Measurements from ENCODE around the gene VSX1.

GRCh38 chr20:25070821-25071473, 11.0 kb downstream of the VSX1 start:
- TF ChIP-seq CTCF (IDR thresholded peaks at IDR 0.05; ENCODE audit: low read depth, low read length, missing input control) (no peak), NR2F2 (IDR thresholded peaks at IDR 0.05) (no peak), JUND (IDR thresholded peaks at IDR 0.05) (no peak), YY1 (IDR thresholded peaks at IDR 0.05) (no peak), RAD21 (IDR thresholded peaks at IDR 0.05) (no peak), GABPA (IDR thresholded peaks at IDR 0.05 in 1 of 2, conservative IDR thresholded peaks at IDR 0.05 in 1 of 2) (no peak), ATF3 (IDR thresholded peaks at IDR 0.05) (no peak), TAF1 (conservative IDR thresholded peaks at IDR 0.05) (no peak), RXRA (IDR thresholded peaks at IDR 0.05) (no peak)
- TF ChIP-seq, protein P1, sequence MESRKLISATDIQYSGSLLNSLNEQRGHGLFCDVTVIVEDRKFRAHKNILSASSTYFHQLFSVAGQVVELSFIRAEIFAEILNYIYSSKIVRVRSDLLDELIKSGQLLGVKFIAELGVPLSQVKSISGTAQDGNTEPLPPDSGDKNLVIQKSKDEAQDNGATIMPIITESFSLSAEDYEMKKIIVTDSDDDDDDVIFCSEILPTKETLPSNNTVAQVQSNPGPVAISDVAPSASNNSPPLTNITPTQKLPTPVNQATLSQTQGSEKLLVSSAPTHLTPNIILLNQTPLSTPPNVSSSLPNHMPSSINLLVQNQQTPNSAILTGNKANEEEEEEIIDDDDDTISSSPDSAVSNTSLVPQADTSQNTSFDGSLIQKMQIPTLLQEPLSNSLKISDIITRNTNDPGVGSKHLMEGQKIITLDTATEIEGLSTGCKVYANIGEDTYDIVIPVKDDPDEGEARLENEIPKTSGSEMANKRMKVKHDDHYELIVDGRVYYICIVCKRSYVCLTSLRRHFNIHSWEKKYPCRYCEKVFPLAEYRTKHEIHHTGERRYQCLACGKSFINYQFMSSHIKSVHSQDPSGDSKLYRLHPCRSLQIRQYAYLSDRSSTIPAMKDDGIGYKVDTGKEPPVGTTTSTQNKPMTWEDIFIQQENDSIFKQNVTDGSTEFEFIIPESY (IDR thresholded peaks at IDR 0.05), result no peak
- TF ChIP-seq, protein P2, sequence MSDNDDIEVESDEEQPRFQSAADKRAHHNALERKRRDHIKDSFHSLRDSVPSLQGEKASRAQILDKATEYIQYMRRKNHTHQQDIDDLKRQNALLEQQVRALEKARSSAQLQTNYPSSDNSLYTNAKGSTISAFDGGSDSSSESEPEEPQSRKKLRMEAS (IDR thresholded peaks at IDR 0.05), result no peak
- TF ChIP-seq, protein P3, sequence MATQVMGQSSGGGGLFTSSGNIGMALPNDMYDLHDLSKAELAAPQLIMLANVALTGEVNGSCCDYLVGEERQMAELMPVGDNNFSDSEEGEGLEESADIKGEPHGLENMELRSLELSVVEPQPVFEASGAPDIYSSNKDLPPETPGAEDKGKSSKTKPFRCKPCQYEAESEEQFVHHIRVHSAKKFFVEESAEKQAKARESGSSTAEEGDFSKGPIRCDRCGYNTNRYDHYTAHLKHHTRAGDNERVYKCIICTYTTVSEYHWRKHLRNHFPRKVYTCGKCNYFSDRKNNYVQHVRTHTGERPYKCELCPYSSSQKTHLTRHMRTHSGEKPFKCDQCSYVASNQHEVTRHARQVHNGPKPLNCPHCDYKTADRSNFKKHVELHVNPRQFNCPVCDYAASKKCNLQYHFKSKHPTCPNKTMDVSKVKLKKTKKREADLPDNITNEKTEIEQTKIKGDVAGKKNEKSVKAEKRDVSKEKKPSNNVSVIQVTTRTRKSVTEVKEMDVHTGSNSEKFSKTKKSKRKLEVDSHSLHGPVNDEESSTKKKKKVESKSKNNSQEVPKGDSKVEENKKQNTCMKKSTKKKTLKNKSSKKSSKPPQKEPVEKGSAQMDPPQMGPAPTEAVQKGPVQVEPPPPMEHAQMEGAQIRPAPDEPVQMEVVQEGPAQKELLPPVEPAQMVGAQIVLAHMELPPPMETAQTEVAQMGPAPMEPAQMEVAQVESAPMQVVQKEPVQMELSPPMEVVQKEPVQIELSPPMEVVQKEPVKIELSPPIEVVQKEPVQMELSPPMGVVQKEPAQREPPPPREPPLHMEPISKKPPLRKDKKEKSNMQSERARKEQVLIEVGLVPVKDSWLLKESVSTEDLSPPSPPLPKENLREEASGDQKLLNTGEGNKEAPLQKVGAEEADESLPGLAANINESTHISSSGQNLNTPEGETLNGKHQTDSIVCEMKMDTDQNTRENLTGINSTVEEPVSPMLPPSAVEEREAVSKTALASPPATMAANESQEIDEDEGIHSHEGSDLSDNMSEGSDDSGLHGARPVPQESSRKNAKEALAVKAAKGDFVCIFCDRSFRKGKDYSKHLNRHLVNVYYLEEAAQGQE (IDR thresholded peaks at IDR 0.05), result no peak
